Sciatic nerve (tissue), 2 donors: Measurements from ENCODE around the gene HM13. TPM values are rescaled to one million over a fixed set of nuclear protein-coding genes. Genes with fewer than 3 reads are reported as not detected.
"Not testable (repeated sequence)": the region's sequence is repeated elsewhere in the genome, so short reads cannot be mapped to it uniquely, and the experiment has no call there.

Experiments
- ATAC-seq: fragments of 200-7000 bp; cut with Tn5 transposase; one replicate; pipeline ENCODE4 v1.9.1; 2020; ENCODE audit warnings: mild to moderate bottlenecking, moderate library complexity
- DNase-seq: peaks from one replicate; pipeline ENCODE4 v3.0.0-alpha.2; 2020; ENCODE audit warnings: low spot score
- intact Hi-C: fragments of 100-400 bp; cut with DNase I; formaldehyde crosslinking; loops from one replicate; pipeline ENCODE4 v1.14.2; 2022
- total RNA-seq: library from RNA; stranded (reverse); fragmentation: NEBNext Ultra II Directional; extraction: Animal tissue kit (Norgen Biotek cat#: 25700); gene quantifications from one replicate; pipeline ENCODE4 v1.2.1, GENCODE V29; 2021
- donor health status: DM: no; HTN: no; CAD: no.
- donor health status: DM: no; HTN: no; CAD: no.

Gene HM13
- total RNA-seq, 1 donor from 2014 or later = 106 TPM

DNA sequence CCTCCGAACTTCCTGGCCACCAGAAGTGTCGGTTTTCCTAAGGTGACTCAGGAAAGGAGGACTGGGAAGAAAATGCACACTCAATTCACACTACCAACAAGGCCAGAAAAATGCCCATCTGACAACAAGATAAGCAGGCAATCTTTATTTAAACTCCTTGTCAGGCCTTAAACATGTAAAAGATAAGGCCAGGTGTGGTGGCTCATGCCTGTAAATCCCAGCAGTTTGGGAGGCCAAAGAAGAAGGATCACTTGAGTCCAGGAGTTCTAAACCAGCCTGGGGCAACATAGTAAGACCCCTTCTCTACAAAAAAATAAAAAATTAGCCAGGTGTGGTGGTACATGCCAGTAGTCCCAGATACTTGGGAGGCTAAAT, 83.2 kb downstream of the HM13 start:
- intact Hi-C loops = no loop called here
- DNase-seq (no peak), ATAC-seq (no peak)

DNA sequence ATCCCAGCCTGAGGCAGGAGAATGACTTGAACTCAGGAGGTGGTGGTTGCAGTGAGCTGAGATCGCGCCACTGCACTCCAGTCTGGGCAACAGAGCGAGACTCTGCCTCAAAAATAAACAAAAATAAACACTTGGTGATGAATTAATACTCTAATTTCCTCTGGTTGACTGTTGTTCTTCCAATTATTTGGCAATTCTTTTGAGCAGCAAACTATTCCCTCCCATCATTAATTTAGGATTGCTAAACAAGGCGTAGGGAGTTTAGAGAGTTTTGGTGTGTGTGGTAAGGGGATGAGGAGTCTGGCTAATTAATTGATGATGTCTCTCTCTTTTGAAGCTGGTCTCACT, 88.2 kb downstream of the HM13 start:
- ATAC-seq (no peak), DNase-seq (no peak)
- intact Hi-C loops = no loop called here

DNA sequence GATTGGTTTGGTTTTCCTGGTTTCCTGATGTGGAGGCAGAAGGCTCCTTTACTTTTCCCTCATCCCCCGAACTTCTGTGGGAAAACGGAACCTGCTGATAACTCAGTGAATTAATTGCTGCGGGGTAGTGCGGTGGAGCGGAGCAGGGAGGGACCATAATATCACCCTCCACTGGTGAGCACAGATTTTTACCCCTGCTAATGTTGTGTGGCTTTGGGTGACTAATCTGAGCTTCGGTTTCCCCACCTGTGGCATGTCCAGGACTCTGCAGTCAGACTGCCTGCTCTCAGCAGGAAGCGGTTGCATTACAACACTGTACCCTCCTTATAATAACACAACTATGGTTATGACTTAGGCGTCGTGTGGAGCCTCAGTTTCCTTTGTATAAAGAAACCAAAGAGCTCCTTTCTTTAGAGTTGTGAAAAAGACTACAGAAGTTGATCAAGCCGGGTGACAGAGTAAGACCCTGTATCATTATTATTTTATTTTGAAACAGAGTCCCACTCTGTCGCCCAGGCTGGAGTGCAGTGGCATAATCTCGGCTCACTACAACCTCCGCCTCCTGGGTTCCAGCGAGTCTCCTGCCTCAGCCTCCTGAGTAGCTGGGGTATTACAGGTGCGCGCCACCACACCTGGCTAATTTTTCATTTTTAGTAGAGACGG, 88.7 kb downstream of the HM13 start:
- intact Hi-C loops = no loop called here
- ATAC-seq (no peak), DNase-seq (no peak)

- ATAC-seq (peak; percentile 90), DNase-seq (peak; percentile 97)
- intact Hi-C loops = no loop called here
Observed at GRCh38 chr20:31603822-31604566, 89.8 kb downstream of the HM13 start.

GRCh38 chr20:31604567-31605030, 90.4 kb downstream of the HM13 start:
- ATAC-seq (peak; percentile 3), DNase-seq (no peak)
- intact Hi-C loops = no loop called here

- intact Hi-C loops = no loop called here
- peak; percentile 93 for ATAC-seq
Observed at GRCh38 chr20:31605031-31605901, 91.0 kb downstream of the HM13 start, which contains the start of gene ID1. ID1 (plus strand) TSS chr20:31605289; CDS start chr20:31605388, 99 bp downstream.

DNA sequence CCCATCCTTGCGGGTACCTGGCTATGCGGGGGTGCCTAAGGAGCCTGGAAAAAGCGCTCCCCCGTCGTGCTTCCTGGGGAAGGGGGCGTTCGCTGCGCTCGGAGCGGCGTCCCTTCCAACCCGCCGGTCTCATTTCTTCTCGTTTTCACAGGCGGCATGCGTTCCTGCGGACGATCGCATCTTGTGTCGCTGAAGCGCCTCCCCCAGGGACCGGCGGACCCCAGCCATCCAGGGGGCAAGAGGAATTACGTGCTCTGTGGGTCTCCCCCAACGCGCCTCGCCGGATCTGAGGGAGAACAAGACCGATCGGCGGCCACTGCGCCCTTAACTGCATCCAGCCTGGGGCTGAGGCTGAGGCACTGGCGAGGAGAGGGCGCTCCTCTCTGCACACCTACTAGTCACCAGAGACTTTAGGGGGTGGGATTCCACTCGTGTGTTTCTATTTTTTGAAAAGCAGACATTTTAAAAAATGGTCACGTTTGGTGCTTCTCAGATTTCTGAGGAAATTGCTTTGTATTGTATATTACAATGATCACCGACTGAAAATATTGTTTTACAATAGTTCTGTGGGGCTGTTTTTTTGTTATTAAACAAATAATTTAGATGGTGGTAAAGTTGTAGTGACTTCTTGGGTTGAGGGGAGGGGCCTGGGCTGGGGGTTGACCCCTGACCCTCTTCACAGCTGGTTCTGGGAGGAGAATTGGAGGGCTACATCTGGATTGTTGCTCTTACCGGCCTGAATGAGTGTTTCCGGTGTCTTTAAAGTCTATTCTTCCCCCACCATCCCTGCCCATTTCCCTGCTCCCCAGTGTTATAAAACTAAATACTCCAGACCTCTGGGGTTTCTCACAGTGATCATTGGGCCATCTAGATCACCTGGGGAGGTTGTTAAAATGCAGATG, 91.9 kb downstream of the HM13 start:
- DNase-seq (peak; percentile 72), ATAC-seq (no peak)
- intact Hi-C loops = no loop called here

More at GRCh38 chr20:31605031-31605901, 91.0 kb downstream of the HM13 start, which contains the start of gene ID1:
- DNase-seq = peak; percentile 97

DNA sequence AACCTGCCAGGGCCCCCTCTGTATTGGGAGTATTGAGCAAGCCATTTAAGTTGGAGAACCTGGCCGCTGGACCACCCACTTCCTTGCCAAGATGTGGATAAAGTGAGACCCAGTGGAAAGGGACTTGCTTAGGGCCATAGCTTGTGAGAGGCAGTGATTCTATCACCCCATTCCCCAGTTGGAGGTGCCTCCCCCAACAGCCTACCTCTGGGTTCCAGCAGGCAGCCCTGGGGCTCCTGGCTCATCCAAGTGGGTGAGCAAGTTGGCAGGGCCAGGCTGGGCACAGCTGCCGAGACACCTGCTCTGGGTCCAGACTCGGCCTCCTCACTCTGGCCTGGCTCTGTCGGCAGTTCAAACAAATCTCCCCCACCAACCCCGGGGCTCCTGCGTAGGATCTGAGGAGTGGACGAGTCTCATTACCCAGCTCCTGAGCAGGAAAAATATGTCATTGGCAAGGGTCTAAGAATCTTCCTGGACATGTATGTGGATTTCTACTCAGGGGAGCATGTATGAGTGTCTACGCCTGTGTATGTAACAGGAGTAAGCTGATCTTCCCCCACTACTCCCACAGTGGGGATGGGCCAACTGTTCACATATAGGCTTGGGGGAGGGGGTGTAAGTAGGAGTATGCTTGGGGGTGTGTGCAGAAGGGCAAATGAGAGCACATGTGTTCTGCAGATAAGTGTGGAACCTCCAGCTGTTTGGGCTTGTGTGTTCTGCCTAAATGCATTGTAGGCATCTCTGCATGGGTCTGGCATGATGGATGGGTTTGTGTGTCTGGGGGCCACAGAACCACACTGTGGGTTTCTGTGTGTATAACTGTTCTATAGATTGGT, 92.8 kb downstream of the HM13 start:
- DNase-seq = no peak
- no peak for ATAC-seq
- intact Hi-C loops = no loop called here

GRCh38 chr20:31607640-31608250, 93.5 kb downstream of the HM13 start:
- ATAC-seq = no peak
- intact Hi-C loops = no loop called here
- no peak for DNase-seq

DNA sequence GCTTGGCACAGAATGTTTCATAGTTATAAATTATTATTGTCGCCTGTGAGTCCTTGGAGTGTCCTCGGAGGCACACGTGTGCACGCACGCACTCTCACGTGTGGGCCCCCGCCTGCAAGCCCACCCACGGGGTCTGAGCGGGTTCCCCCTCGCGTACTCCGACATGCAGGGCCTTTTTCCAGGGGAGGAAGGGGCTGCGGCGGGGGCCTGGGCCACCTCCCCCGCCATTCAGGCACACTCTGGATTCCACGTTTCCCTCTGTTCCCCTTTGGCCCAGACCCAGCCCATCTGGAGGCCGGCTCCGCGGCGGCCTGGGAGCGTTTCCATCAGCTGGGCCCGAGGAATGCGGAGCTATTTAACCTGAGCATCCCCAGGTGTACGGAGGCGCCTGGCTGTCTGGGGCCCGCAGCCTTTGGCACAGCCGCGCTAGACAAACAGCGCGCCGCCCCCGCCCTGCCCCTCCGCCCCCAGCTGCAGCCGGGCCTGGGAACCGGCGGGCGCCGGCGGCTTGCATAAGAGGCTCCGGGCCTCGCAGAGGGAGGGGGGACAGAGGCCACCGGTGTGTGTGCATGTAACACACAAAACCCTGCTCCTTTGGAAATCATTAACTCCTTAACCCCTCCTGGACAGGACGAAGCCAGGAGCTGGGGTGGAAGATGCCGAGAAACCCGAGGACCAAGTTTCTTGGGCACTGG, 94.2 kb downstream of the HM13 start:
- DNase-seq (peak; percentile 86), ATAC-seq (peak; percentile 46)
- intact Hi-C loops = no loop called here

GRCh38 chr20:31612271-31612640, 98.0 kb downstream of the HM13 start:
- intact Hi-C loops = loop anchor here (2.0 kb wide), 1 partner anchor 49 kb away; no protein-coding TSS in a partner anchor
- not testable (repeated sequence) for ATAC-seq, DNase-seq

DNA sequence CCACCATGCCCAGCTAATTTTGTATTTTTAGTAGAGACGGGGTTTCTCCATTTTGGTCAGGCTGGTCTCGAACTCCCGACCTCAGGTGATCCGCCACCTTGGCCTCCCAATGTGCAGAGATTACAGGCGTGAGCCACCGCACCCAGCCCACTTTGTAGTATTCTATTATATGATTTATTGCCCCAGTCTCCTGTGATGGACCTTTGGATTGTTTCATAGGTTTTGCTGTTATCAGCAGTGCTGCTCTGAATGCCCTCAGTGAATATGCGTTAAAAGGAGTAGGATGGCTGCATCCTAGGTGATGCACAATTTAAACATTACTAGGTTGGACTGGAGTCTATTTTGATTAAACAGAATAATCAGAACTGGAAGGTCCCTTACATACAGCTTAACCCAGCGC, 101.2 kb downstream of the HM13 start:
- intact Hi-C loops = no loop called here
- DNase-seq = no peak

GRCh38 chr20:31617432-31618104, 103.3 kb downstream of the HM13 start:
- ATAC-seq (no peak), DNase-seq (no peak)
- intact Hi-C loops = no loop called here

More for the DNA sequence above, 101.2 kb downstream of the HM13 start:
- ATAC-seq = no peak
